Activated CD8-positive, alpha-beta T cell treated with anti-CD3 and anti-CD28 coated beads, Interleukin-2, amount 10 ng/mL, durations not matched to agents 7 days and 5 days (primary cell): Measurements from ENCODE around the gene DRICH1. TPM values are rescaled to one million over a fixed set of nuclear protein-coding genes. Genes with fewer than 3 reads are reported as not detected.
"Not testable (repeated sequence)": the region's sequence is repeated elsewhere in the genome, so short reads cannot be mapped to it uniquely, and the experiment has no call there.

Source experiments
- ATAC-seq: fragments of 150-1000 bp; cut with Tn5 transposase; one replicate; pipeline ENCODE4 v1.10.0; 2021; ENCODE audit warnings: moderate library complexity
- CTCF ChIA-PET: fragments of 350-600 bp; sonication (Branson Sonifier 250); formaldehyde crosslinking; loops from one replicate; lab custom pipeline; 2021; ENCODE audit warnings: antibody characterized with exemption; lab: Charles Lee
- POLR2A ChIA-PET: fragments of 350-600 bp; sonication (Branson Sonifier 250); formaldehyde crosslinking; loops from one replicate; lab custom pipeline; 2021; ENCODE audit warnings: antibody characterized with exemption; lab: Charles Lee
- DNase-seq: peaks from one replicate; pipeline ENCODE4 v3.0.0-alpha.2; 2020
- H3K27ac Mint-ChIP-seq: one replicate; pipeline ENCODE4 v1.8.0; 2021; ENCODE audit warnings: mild to moderate bottlenecking, mixed read lengths
- H3K27me3 Mint-ChIP-seq: one replicate; pipeline ENCODE4 v1.8.0; 2021; ENCODE audit warnings: low read depth, mixed read lengths
- H3K36me3 Mint-ChIP-seq: one replicate; pipeline ENCODE4 v1.8.0; 2021; ENCODE audit warnings: low read depth, mixed read lengths
- H3K4me1 Mint-ChIP-seq: one replicate; pipeline ENCODE4 v1.8.0; 2021; ENCODE audit warnings: low read depth, mixed read lengths
- H3K4me3 Mint-ChIP-seq: one replicate; pipeline ENCODE4 v1.8.0; 2021; ENCODE audit warnings: mild to moderate bottlenecking, mixed read lengths
- H3K9me3 Mint-ChIP-seq: one replicate; pipeline ENCODE4 v1.8.0; 2022; ENCODE audit warnings: mixed read lengths; ENCODE audit not compliant: insufficient read depth
- total RNA-seq, 2 experiments: library from RNA; stranded (reverse); gene quantifications; one replicate each; pipeline ENCODE4 v1.2.3, GENCODE V29; 2021

Gene DRICH1
- total RNA-seq, 2 experiments from 2014 or later, result 0.21 to 0.29 TPM

- ATAC-seq, H3K4me3 Mint-ChIP-seq, H3K36me3 Mint-ChIP-seq, POLR2A ChIA-PET, DNase-seq, H3K9me3 Mint-ChIP-seq, H3K27me3 Mint-ChIP-seq, CTCF ChIA-PET, H3K27ac Mint-ChIP-seq: not testable (repeated sequence)
- H3K4me1 Mint-ChIP-seq, result peaks cover 32% of the 10 kb centered on the region
These were observed 39.3 kb upstream of the DRICH1 start for GRCh38 chr22:23671387-23671786.

GRCh38 chr22:23670378-23671295 is 38.5 kb upstream of the DRICH1 start:
- no peak for ATAC-seq
- H3K4me3 Mint-ChIP-seq, result no peak overlapping the region
- peaks cover 25% of the 10 kb centered on the region for H3K4me1 Mint-ChIP-seq
- H3K27ac Mint-ChIP-seq, result no peak overlapping the region
- DNase-seq, result no peak
- POLR2A ChIA-PET, result no interaction called here
- no peaks in the 10 kb centered on the region for H3K9me3 Mint-ChIP-seq
- H3K36me3 Mint-ChIP-seq, result peaks cover 7% of the 10 kb centered on the region
- H3K27me3 Mint-ChIP-seq, result no peaks in the 10 kb centered on the region
- CTCF ChIA-PET, result no interaction called here

GRCh38 chr22:23660381-23660780 is 28.3 kb upstream of the DRICH1 start:
- POLR2A ChIA-PET, H3K9me3 Mint-ChIP-seq, CTCF ChIA-PET, H3K4me1 Mint-ChIP-seq, H3K27ac Mint-ChIP-seq, ATAC-seq, H3K27me3 Mint-ChIP-seq, H3K4me3 Mint-ChIP-seq, DNase-seq: not testable (repeated sequence)
- H3K36me3 Mint-ChIP-seq, result peaks cover 27% of the 10 kb centered on the region

GRCh38 chr22:23657727-23658126 is 25.6 kb upstream of the DRICH1 start:
- CTCF ChIA-PET, result no interaction called here
- ATAC-seq, result no peak
- POLR2A ChIA-PET, result no interaction called here
- no peaks in the 10 kb centered on the region for H3K9me3 Mint-ChIP-seq
- H3K27ac Mint-ChIP-seq, result no peak overlapping the region
- no peak overlapping the region for H3K4me3 Mint-ChIP-seq
- H3K36me3 Mint-ChIP-seq, result peaks cover 18% of the 10 kb centered on the region
- no peaks in the 10 kb centered on the region for H3K27me3 Mint-ChIP-seq
- DNase-seq, result no peak
- H3K4me1 Mint-ChIP-seq, result peaks cover 2% of the 10 kb centered on the region

- H3K4me3 Mint-ChIP-seq, result no peak overlapping the region
- H3K36me3 Mint-ChIP-seq, result peaks cover 12% of the 10 kb centered on the region
- ATAC-seq (no peak), DNase-seq (no peak)
- H3K9me3 Mint-ChIP-seq, result no peaks in the 10 kb centered on the region
- H3K27me3 Mint-ChIP-seq, result no peaks in the 10 kb centered on the region
- no peak overlapping the region for H3K27ac Mint-ChIP-seq
- ChIA-PET CTCF (no interaction called here), POLR2A (interaction anchor here (0.7 kb wide), 1 partner anchor 107 kb away, joined by 3 read pairs; the partner anchor contains the start of gene C22orf15)
- no peaks in the 10 kb centered on the region for H3K4me1 Mint-ChIP-seq
These were observed 23.9 kb upstream of the DRICH1 start for GRCh38 chr22:23655891-23656475.

- DNase-seq (no peak), ATAC-seq (no peak)
- Mint-ChIP-seq H3K4me3 (no peak overlapping the region), H3K27ac (no peak overlapping the region), H3K9me3 (no peaks in the 10 kb centered on the region), H3K4me1 (no peaks in the 10 kb centered on the region), H3K36me3 (peaks cover 3% of the 10 kb centered on the region), H3K27me3 (no peaks in the 10 kb centered on the region)
- ChIA-PET CTCF (no interaction called here), POLR2A (no interaction called here)
These were observed 20.6 kb upstream of the DRICH1 start for GRCh38 chr22:23652711-23653110.

- ATAC-seq (no peak), DNase-seq (no peak)
- CTCF ChIA-PET, result no interaction called here
- POLR2A ChIA-PET, result no interaction called here
- Mint-ChIP-seq H3K4me3 (no peak overlapping the region), H3K27me3 (no peaks in the 10 kb centered on the region), H3K27ac (no peak overlapping the region), H3K9me3 (no peaks in the 10 kb centered on the region), H3K36me3 (peaks cover 3% of the 10 kb centered on the region), H3K4me1 (no peaks in the 10 kb centered on the region)
These were observed 20.2 kb upstream of the DRICH1 start for GRCh38 chr22:23652286-23652685.

GRCh38 chr22:23651676-23652075 is 19.6 kb upstream of the DRICH1 start:
- ATAC-seq, result no peak
- no peaks in the 10 kb centered on the region for H3K9me3 Mint-ChIP-seq
- no peak overlapping the region for H3K27ac Mint-ChIP-seq
- POLR2A ChIA-PET, result no interaction called here
- CTCF ChIA-PET, result no interaction called here
- H3K4me1 Mint-ChIP-seq, result no peaks in the 10 kb centered on the region
- no peak overlapping the region for H3K4me3 Mint-ChIP-seq
- H3K27me3 Mint-ChIP-seq, result no peaks in the 10 kb centered on the region
- DNase-seq, result no peak
- H3K36me3 Mint-ChIP-seq, result peaks cover 3% of the 10 kb centered on the region

- no peaks in the 10 kb centered on the region for H3K9me3 Mint-ChIP-seq
- no peaks in the 10 kb centered on the region for H3K4me1 Mint-ChIP-seq
- ATAC-seq (no peak), DNase-seq (no peak)
- H3K27me3 Mint-ChIP-seq, result no peaks in the 10 kb centered on the region
- H3K4me3 Mint-ChIP-seq, result no peak overlapping the region
- peaks cover 3% of the 10 kb centered on the region for H3K36me3 Mint-ChIP-seq
- CTCF ChIA-PET, result no interaction called here
- POLR2A ChIA-PET, result no interaction called here
- no peak overlapping the region for H3K27ac Mint-ChIP-seq
These were observed 17.0 kb upstream of the DRICH1 start for GRCh38 chr22:23649071-23649501.

GRCh38 chr22:23646526-23646925 is 14.4 kb upstream of the DRICH1 start:
- DNase-seq, POLR2A ChIA-PET, H3K36me3 Mint-ChIP-seq, H3K4me1 Mint-ChIP-seq, H3K27me3 Mint-ChIP-seq, H3K9me3 Mint-ChIP-seq, CTCF ChIA-PET, H3K27ac Mint-ChIP-seq, H3K4me3 Mint-ChIP-seq, ATAC-seq: not testable (repeated sequence)

- DNase-seq, H3K36me3 Mint-ChIP-seq, H3K9me3 Mint-ChIP-seq, H3K27ac Mint-ChIP-seq, H3K27me3 Mint-ChIP-seq, ATAC-seq, H3K4me1 Mint-ChIP-seq, H3K4me3 Mint-ChIP-seq: not testable (repeated sequence)
- CTCF ChIA-PET, result interaction anchor here (0.6 kb wide), 1 partner anchor 209 kb away, joined by 3 read pairs; no protein-coding TSS in a partner anchor
- POLR2A ChIA-PET, result interaction anchor here (0.8 kb wide), 1 partner anchor 485 kb away, joined by 3 read pairs; no protein-coding TSS in a partner anchor
These were observed 8.1 kb upstream of the DRICH1 start for GRCh38 chr22:23640206-23640605.

GRCh38 chr22:23639661-23640060 is 7.5 kb upstream of the DRICH1 start:
- Mint-ChIP-seq H3K4me1 (no peaks in the 10 kb centered on the region), H3K4me3 (no peak overlapping the region), H3K27me3 (no peaks in the 10 kb centered on the region), H3K36me3 (peaks cover 3% of the 10 kb centered on the region), H3K27ac (no peak overlapping the region), H3K9me3 (no peaks in the 10 kb centered on the region)
- ChIA-PET CTCF (interaction anchor here (0.6 kb wide), 1 partner anchor 209 kb away, joined by 3 read pairs; no protein-coding TSS in a partner anchor), POLR2A (no interaction called here)
- no peak for DNase-seq
- no peak for ATAC-seq
